GM18520 (cell line): ENCODE results near the gene PEPD.

ENCODE experiments used
- ATAC-seq: cut with Tn5 transposase; IDR thresholded peaks from one replicate; pipeline ENCODE4 v1.9.1; 2021; ENCODE audit not compliant: unreplicated experiment

The PEPD gene

GRCh38 chr19:33398361-33399060, 123.1 kb downstream of the PEPD start:
- ATAC-seq, result no peak

DNA sequence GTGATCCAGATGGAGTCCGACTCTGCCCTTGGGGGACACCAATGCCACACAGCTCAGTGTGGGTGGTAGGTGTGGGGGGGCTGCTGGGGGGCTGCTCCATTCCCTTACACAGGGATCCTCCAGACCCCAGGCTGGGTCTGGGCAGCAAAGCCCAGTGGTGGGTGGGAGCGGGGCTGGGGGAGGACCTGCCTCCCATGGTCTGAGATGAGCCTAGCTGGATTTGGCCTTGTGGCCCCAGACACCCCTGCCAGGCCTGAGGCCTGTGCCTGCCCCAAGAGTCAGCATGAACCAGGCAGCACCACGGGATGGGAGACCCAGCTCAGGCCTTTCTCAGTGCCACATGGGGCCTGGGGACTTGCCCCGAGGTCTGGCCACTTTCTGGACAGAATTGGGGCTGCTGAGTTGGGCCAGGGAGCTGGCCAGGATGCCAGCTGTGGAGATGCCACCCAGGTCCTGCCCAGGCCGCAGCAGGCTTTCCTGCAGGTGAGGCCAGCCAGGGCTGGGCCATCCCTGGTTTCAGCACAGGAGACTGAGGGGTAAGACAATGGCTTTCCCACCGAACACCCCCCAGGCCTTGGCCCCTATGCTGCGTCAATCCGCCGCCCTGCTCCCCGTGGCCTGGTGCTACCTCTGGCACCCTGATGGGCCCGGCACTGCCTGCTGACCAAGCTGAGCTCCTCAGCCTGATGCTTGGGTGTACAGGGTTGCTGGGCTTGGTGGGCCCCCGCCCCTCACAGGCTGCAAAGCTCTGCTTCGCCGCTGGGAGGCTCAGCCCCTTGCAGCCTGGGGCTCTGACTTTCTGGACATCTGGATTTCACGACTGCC, 123.8 kb downstream of the PEPD start:
- ATAC-seq, result no peak

DNA sequence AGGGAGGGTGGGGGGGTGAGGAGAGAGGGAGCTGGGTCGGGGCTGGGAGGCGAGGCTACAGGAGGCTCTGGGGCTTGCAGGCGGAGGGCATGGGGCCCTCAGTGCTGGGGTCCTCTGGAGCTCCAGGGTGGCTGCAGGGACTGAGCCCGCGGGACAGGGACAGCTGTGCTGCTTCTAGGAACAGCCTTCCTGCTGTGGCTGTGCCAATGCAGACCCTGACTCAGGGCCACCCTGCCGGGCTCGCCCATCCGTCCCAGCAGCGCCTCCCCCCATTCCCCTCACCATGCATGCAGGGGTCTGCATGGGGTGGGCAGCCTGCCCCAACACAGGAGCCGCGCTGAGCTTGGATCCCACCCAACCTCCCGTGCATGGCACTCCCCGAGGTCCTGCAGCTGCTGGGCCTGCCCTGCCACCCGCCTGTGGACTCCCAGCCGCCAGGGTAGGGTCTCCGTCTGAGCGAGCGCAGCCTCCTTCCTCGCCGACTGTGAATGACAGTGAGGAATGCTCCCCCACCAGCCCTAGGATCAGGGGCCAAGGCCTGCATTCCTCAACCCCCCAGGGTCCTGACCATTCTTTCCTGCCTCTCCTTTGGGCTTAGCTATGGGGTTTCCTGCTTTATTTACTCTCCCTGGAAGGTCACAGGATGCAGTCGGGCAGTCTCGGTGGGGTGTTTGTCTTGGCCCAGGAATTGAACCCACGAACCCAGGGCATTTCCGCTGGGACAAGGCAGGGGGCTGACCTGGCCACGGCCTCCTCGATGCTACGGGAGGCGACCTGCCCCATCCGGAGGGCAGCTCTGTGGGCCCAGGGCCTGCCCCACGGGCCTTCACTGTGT, 124.7 kb downstream of the PEPD start:
- ATAC-seq, result no peak

- ATAC-seq, result no peak
Observed at GRCh38 chr19:33395561-33396550, 125.7 kb downstream of the PEPD start.

DNA sequence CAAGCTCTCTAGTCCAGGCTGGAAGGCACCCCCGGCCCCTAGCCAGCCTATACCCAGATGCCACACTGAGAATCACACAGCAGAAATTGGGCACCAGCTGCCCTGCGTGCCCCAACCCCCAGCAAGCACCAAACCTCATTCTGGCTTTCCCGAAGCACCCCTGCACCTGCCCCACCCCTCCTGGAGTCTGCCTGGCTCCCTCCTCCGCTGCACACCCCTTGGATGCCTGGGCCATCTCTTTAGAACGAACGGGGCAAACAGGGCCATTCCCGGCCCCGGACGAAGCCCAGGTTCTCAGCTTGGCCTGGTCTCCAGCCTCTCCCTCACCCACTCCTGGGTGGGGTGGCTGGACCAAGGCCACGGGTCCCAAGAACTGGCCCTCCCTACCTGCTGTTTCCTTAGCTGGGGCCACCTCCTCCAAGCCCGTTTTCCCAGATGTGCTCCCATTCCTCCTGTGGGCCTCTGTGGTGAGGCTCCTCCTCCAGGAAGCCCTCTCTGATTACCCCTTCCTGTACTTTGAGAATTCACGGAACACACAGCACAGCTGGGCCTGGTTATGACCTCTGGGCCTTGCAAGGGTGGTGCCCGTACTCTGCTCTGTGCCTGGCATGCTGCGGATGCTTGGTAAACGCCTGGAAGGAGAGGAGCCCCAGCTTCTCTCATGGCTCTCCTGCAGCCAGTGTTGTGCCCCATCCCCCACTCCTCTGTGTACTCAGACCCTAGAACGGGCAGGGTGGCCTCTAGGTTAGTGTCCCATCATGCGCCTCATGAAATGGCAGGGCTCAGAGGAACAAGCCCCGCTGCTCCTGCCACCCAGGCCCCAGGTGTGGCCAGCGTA, 126.6 kb downstream of the PEPD start:
- ATAC-seq, result no peak

- no peak for ATAC-seq
Observed at GRCh38 chr19:33394006-33394722, 127.4 kb downstream of the PEPD start.

DNA sequence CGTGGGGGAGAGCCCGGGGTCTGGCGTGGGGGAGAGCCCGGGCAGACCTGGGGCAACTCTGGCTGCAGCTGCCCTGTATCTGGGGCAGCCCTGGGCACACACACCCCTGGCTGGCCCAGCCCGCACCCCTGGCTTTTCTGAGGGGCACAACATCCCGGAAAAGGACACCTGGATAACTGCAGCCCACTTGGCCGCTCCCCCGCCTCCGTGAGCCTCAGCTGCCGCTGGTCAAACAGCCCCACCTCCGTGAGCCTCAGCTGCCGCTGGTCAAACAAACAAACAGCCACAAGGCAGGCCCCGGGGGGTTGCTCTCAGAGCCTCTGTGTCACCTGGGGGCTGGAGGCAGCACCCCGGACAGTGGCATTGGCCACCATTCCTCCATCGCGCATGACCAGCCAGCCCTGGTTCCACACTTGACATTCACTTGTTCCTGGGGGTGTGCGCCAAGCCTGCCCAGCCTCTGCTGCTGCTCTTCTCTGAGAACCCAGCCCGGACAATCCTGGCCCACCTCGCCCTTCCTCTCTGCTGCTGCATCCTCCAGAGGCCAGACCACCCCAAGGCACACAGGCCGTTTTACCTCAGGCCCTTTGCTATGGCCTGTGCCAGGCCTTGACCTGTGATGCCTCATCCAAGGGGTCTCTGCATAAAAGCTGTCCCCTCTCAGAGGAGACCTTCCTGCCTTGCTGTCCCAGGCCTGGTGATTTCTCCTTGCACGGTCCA, 128.1 kb downstream of the PEPD start:
- no peak for ATAC-seq

DNA sequence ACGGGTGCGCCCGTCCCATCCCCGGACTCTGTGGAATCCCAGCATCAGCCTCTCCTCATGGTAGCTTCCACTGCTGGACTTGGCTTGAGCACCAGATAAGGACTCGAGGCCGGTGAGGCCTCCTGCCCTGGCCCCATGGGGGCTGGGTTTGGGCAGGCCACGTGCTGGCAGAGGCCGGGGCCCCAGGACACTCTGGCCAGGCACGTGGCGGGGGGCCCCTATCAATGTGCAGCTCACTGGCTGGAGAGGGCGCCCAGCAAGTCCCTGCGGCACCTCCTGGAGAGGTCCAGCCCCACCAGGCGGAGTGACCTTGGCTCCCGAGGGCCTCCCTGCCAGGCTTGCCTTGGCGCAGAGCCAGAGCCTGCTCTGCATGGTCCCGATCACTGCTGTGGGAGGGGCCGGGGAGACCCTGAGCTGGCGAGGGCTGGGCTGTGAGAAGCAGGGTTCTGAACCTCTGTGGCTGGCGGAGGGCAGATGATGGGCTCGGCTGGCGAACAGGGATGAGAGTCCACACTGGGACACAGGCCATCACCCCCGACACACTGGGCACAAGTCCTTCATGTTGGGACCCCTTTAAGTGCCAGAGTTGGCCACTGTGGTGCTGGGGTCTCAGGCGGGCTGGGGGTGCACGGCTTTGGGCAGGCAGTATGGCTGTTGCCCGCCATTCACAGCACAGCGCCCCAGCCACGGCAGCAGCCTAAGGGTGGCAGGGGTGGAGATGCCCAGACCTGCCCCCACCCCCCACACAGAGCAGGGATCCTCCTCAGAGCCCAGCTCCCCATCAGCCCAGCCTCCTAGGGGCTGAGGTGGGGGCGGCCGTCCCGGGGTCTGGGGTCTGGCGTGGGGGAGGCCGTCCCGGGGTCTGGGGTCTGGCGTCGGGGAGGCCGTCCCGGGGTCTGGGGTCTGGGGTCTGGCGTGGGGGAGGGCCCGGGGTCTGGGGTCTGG, 129.0 kb downstream of the PEPD start:
- ATAC-seq, result no peak

DNA sequence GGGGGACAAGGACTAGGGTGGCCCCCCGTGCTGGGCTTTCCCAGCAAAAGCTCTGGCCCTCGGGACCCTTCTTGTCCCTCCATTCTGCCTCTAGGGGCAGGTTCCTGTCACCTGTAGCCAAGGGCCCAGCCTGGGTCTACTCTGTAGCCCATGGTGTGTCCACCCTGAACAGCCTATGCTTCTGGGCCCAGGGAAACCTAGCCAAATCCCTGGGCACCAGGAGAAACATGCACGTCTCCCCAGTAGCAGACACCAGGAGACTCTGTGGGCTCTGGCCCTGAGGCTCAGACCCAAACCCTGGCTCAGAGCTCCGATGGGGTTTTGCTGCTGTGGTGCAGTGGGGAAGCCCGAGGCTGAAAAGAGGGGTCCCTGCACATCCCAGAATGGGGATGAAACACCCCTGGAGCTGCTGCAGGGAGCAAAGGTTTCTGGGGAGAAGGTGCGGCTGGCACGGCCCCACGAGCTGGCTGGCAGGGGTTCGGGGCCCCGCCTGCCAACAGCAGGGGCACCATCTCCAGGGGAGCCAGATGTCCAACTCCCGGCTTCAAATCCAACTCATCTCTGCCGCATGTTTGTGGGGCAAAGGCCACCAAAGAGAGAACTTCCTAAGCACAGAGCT, 129.9 kb downstream of the PEPD start:
- ATAC-seq, result no peak

GRCh38 chr19:33390908-33391630, 130.5 kb downstream of the PEPD start:
- no peak for ATAC-seq

DNA sequence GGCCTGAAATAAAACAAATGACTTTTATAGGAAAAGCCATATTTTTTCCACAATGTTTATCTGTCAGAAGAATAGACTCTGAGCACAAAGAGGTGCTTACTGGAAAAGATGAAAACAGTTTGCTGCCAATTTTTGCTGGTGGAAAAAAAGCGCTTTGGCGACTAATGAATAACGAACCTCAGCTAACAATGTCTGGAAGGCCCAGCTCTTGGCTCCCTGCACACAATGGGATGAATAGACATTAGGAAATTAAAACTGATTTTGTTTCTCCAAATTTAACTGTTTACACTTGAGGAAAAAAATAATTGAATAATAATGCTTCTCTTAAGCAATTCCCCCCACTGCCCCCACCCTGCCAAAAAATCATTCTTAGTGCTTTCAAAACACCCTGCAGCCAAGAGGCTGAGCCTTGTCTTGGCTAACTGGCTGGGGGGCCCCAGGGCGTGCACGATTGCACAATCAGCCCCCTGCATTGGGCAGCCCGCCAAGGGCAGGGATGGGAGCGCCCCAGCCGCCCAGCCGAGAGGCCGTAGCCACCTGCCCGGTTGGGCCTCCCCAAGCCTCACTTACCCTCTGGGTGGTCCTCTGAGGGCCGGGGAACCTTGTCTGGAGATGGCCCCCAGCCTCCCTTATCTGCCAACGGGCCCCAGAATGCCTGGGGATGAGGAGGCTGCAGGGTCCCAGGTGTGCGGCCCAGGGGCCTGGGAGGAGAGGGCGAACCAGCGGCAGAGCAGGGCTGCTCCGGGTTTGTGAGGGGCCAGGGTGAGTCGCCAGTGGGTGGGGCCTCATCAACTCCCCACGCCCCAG, 131.3 kb downstream of the PEPD start:
- no peak for ATAC-seq

GRCh38 chr19:33389421-33390100, 132.0 kb downstream of the PEPD start:
- no peak for ATAC-seq

DNA sequence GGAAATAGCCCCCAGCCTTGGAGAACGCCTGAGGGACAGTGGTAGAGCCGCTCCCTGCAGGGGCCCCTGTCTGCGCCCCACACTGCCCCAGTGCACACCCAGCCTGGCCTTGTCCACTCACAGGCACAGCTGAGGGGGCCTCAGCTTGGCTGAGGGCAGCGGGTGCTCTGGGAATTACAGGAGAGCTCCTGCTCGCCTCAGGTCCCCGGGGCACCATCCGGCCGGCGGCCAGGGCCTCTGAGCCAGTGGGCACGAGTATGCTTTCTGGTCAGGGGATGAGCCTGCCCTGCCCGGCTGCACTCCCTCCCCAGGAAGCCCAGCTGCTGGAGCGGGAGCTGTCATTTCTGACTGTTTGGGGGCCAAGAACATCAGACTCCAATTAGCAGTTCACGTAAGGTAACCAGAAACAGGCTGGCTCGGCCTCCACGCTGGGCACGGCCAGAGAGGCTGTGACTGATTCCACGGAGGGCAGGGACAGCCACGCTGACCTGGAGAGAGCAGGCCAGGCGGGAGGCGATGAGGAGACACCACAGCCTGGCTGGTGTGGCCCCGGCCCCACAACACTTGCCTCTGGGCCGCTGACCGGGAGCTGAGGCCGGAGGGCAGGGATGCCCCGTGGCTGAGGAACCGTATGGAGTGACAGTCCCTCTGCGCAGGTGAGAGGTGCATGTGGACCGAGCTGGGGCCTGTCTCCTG, 132.7 kb downstream of the PEPD start:
- ATAC-seq, result no peak

GRCh38 chr19:33388231-33388724, 133.3 kb downstream of the PEPD start:
- no peak for ATAC-seq
